Tibial nerve (tissue), 4 donors: ENCODE results near the gene NHERF2. TPM values are rescaled to one million over a fixed set of nuclear protein-coding genes. Genes with fewer than 3 reads are reported as not detected.
A peak's percentile ranks its signal among the peaks of the same experiment; 100 is the strongest.
"Not testable (repeated sequence)": the region's sequence is repeated elsewhere in the genome, so short reads cannot be mapped to it uniquely, and the experiment has no call there.

Source experiments
- DNase-seq, 2 donors: peaks; one replicate each; pipeline ENCODE4 v3.0.0-alpha.2; 2019; ENCODE audit warnings: low spot score in 2 of 2
- H3K27ac ChIP-seq, 4 donors: fragments of 200-600 bp; sonication (generic) in 3 of 4; one replicate each; pipeline ENCODE4 v1.5.1; 2017 to 2019; ENCODE audit warnings: mild to moderate bottlenecking in 1 of 4
- H3K27me3 ChIP-seq, 2 donors: fragments of 200-600 bp; sonication (generic) in 1 of 2; one replicate each; pipeline versions ENCODE4 v1.5.1 to v1.6.0; 2017 to 2019
- H3K36me3 ChIP-seq, 3 donors: fragments of 200-600 bp; sonication (generic); one replicate each; pipeline ENCODE4 v1.5.1; 2018 to 2019
- H3K4me1 ChIP-seq, 4 donors: fragments of 200-600 bp; sonication (generic) in 3 of 4; one replicate each; pipeline ENCODE4 v1.5.1; 2017 to 2019
- H3K4me3 ChIP-seq, 4 donors: fragments of 200-600 bp; sonication (generic) in 3 of 4; one replicate each; pipeline ENCODE4 v1.5.1; 2017 to 2019; ENCODE audit warnings: mild to moderate bottlenecking in 1 of 4, moderate library complexity in 1 of 4
- H3K9me3 ChIP-seq, 4 donors: fragments of 200-600 bp; sonication (generic) in 3 of 4; one replicate each; pipeline ENCODE4 v1.5.1; 2017 to 2019
- EP300 ChIP-seq, 2 donors: sonication (generic); formaldehyde crosslinking; IDR thresholded peaks; one replicate each; pipeline ENCODE4 v1.6.1; 2017; ENCODE audit warnings: antibody characterized with exemption in 2 of 2, mild to moderate bottlenecking in 1 of 2
- POLR2A ChIP-seq, 2 donors: fragments of 450-650 bp; IDR thresholded peaks; one replicate each; pipeline ENCODE4 v1.6.1; 2017; ENCODE audit warnings: antibody characterized with exemption in 2 of 2, mild to moderate bottlenecking in 2 of 2, moderate library complexity in 2 of 2
- WGBS, 2 donors: methylation state at CpG; one replicate each; pipeline ENCODE4 v1.1.5; 2018; 5-methylcytosine and 5-hydroxymethylcytosine counted together
- total RNA-seq, 4 donors: library from RNA; depleted of rRNA; stranded (reverse); fragments of >200 nt; gene quantifications; one replicate each; pipeline ENCODE4 v1.1.0, GENCODE V29; 2016
- TF ChIP-seq, protein P1 (sequence below), 5 experiments: fragments of 200-600 bp in 3 of 5; fragments of 450-650 bp in 2 of 5; sonication (generic) in 3 of 5; IDR thresholded peaks; one replicate each; pipeline ENCODE4 v1.5.1; 2016 to 2019; ENCODE audit warnings: antibody characterized with exemption in 5 of 5, mild to moderate bottlenecking in 3 of 5, moderate library complexity in 2 of 5

Gene NHERF2
- total RNA-seq, 4 donors from 2014 or later, result 54.7 to 83.1 (median 64.9) TPM

GRCh38 chr16:2030036-2030435 lies 3.3 kb downstream of the NHERF2 start:
- H3K4me3 ChIP-seq, result peak overlapping the region in 2 of 4 donors; percentile 9 to 83
- 74 to 90% methylated on average over 7 to 10 of the region's 11 CpGs for WGBS, 2 donors
- peak overlapping the region; percentile 19 to 100 (median 94) for H3K27ac ChIP-seq
- H3K9me3 ChIP-seq, result no peaks in the 10 kb centered on the region
- peaks cover 0 to 6% (median 0%) of the 10 kb centered on the region in 3 donors for H3K36me3 ChIP-seq
- TF ChIP-seq, protein P1, sequence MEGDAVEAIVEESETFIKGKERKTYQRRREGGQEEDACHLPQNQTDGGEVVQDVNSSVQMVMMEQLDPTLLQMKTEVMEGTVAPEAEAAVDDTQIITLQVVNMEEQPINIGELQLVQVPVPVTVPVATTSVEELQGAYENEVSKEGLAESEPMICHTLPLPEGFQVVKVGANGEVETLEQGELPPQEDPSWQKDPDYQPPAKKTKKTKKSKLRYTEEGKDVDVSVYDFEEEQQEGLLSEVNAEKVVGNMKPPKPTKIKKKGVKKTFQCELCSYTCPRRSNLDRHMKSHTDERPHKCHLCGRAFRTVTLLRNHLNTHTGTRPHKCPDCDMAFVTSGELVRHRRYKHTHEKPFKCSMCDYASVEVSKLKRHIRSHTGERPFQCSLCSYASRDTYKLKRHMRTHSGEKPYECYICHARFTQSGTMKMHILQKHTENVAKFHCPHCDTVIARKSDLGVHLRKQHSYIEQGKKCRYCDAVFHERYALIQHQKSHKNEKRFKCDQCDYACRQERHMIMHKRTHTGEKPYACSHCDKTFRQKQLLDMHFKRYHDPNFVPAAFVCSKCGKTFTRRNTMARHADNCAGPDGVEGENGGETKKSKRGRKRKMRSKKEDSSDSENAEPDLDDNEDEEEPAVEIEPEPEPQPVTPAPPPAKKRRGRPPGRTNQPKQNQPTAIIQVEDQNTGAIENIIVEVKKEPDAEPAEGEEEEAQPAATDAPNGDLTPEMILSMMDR (IDR thresholded peaks at IDR 0.05), result no peak
- TF ChIP-seq EP300 (IDR thresholded peaks at IDR 0.05) (no peak), POLR2A (IDR thresholded peaks at IDR 0.05) (no peak)
- H3K27me3 ChIP-seq, result no peaks in the 10 kb centered on the region
- no peak for DNase-seq
- H3K4me1 ChIP-seq, result peaks cover 0 to 85% (median 50%) of the 10 kb centered on the region in 4 donors

DNA sequence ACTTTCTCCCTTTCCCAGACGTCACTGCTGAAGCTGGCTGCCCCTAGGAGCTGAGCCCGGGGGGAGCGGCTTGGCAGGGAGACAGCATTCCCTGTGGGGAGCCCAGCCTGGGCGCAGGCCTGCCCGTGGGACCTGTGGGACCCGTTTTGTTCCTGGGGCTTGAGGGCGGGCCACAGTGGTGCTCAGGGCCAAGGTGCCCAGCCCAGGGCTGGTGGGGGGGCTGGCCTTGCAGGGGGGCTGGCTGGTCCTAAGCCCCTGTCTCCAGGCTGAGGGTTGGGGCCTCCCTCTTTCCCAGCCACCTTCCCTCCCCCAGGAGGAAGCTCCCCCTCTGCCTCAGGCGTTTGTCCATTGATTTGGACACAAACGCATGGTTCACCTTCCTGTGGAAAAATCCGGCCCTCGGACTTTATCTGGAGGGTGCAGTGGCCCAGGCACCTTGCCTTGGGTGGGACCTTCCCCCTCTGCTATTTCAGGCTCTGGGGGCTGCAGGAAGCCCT lies 4.4 kb downstream of the NHERF2 start:
- Histone ChIP-seq H3K9me3 (no peaks in the 10 kb centered on the region), H3K27me3 (no peaks in the 10 kb centered on the region), H3K27ac (peak overlapping the region in 3 of 4 donors; percentile 93 to 100 (median 94)), H3K4me1 (peaks cover 0 to 93% (median 59%) of the 10 kb centered on the region in 4 donors), H3K36me3 (peaks cover 0 to 6% (median 0%) of the 10 kb centered on the region in 3 donors), H3K4me3 (no peak overlapping the region)
- no peak for TF ChIP-seq POLR2A (IDR thresholded peaks at IDR 0.05)
- TF ChIP-seq EP300 (IDR thresholded peaks at IDR 0.05), result no peak
- TF ChIP-seq, protein P1 (IDR thresholded peaks at IDR 0.05), result no peak
- no peak for DNase-seq
- 64 to 68% methylated on average over 11 of the region's 11 CpGs for WGBS, 2 donors

- DNase-seq, result no peak
- Histone ChIP-seq H3K4me1 (peaks cover 0 to 95% (median 67%) of the 10 kb centered on the region in 4 donors), H3K4me3 (peak overlapping the region; percentile 8 to 47 (median 41)), H3K9me3 (no peaks in the 10 kb centered on the region), H3K27ac (peak overlapping the region; percentile 71 to 100 (median 94)), H3K36me3 (peaks cover 0 to 6% (median 0%) of the 10 kb centered on the region in 3 donors), H3K27me3 (no peaks in the 10 kb centered on the region)
- TF ChIP-seq EP300 (IDR thresholded peaks at IDR 0.05), result peak in 1 of 2 donors; percentile 50
- TF ChIP-seq, protein P1 (IDR thresholded peaks at IDR 0.05), result no peak
- TF ChIP-seq POLR2A (IDR thresholded peaks at IDR 0.05), result peak in 1 of 2 donors; percentile 20
- 26 to 27% methylated on average over 8 to 14 of the region's 15 CpGs for WGBS, 2 donors
Measured at GRCh38 chr16:2032285-2033056, 5.8 kb downstream of the NHERF2 start.

DNA sequence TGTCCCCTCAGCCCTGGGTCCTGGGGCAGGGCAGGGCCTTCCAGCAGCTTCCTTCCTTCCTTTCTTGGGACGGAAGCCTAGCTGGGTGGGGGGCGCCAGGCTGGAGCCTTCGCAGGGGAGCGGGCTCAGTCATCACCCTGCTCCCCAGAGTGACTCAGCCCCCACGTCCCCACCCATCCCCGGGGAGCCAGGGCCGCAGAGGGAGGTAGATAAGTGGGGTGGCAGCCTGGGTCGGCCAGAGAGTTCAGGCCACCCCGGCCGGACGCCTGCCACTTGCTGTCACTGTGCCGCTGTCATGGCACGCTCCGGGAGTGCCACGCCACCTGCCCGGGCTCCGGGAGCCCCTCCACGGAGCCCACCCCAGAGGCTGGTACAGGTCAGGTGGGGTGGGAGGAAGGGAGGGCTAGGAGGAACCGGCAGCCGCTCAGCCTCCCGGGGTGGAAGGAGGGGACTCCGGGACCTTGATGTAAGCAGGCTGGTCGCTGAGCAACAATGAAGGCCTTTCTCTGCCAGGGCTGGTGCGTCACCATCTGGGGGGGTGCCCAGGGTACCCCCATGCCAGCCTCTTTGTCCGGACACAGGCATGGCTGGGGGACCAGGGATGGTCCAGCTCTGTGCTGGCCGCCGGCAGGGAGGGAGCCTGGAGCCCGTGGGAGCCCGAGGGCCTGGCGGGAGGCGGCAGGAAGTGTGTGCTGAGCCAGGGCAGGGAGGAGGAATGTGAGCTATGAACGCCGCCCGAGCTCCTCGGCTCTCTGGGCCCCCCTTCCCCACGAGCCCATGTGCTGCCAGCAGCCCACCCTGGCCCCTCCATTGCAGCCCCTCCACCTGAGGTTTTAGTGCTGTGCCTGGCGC lies 6.6 kb downstream of the NHERF2 start:
- Histone ChIP-seq H3K27ac (peak overlapping the region; percentile 71 to 100 (median 94)), H3K27me3 (no peaks in the 10 kb centered on the region), H3K4me1 (peaks cover 0 to 95% (median 69%) of the 10 kb centered on the region in 4 donors), H3K9me3 (no peaks in the 10 kb centered on the region), H3K4me3 (peak overlapping the region; percentile 8 to 47 (median 41)), H3K36me3 (peaks cover 0 to 6% (median 0%) of the 10 kb centered on the region in 3 donors)
- 5 to 23% methylated on average over 9 to 19 of the region's 37 CpGs for WGBS, 2 donors
- TF ChIP-seq POLR2A (IDR thresholded peaks at IDR 0.05) (peak; percentile 35 to 63), EP300 (IDR thresholded peaks at IDR 0.05) (peak; percentile 64 to 83)
- TF ChIP-seq, protein P1 (IDR thresholded peaks at IDR 0.05), result no peak
- DNase-seq, result peak in 1 of 2 donors; percentile 38

GRCh38 chr16:2033909-2034695 lies 7.4 kb downstream of the NHERF2 start:
- DNase-seq, H3K27me3 ChIP-seq, H3K36me3 ChIP-seq, H3K9me3 ChIP-seq: not testable (repeated sequence)
- peak overlapping the region; percentile 71 to 100 (median 94) for H3K27ac ChIP-seq
- H3K4me3 ChIP-seq, result peak overlapping the region; percentile 8 to 47 (median 41)
- peaks cover 0 to 95% (median 70%) of the 10 kb centered on the region in 4 donors for H3K4me1 ChIP-seq
- 0 to 18% methylated on average over 1 to 17 of the region's 32 CpGs for WGBS, 2 donors
